ENCODE data around the gene ITGB5.

DNA sequence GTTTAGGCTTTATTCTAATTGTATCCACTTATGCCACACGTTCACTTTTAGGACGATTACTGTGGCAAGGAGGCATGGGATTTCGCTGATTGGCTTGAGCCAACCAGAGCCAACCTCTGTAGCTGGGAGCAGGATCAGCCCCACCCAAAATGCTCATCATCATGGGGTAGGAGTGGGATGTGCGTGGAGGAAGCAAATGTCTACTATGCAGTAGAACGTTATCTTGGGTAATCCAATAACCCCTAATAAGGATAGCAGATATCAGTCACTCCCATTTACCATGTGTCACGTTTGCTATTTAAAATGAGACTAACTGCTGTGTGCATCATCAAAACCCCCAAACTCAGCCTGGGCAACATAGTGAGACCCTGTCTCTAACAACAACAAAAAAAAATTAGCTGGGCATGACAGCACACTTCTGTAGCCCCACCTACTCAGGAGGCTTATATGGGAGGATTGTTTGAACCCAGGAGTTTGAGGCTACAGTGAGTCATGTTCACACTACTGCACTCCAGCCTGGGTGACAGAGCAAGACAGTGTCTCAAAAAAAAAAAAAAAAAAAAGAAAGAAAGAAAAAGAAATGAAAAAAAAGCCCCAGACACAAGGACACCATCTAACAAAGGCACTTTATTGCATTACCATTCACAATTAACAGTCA lies 17.8 kb upstream of the ITGB5 start:
- TF ChIP-seq, protein P1, sequence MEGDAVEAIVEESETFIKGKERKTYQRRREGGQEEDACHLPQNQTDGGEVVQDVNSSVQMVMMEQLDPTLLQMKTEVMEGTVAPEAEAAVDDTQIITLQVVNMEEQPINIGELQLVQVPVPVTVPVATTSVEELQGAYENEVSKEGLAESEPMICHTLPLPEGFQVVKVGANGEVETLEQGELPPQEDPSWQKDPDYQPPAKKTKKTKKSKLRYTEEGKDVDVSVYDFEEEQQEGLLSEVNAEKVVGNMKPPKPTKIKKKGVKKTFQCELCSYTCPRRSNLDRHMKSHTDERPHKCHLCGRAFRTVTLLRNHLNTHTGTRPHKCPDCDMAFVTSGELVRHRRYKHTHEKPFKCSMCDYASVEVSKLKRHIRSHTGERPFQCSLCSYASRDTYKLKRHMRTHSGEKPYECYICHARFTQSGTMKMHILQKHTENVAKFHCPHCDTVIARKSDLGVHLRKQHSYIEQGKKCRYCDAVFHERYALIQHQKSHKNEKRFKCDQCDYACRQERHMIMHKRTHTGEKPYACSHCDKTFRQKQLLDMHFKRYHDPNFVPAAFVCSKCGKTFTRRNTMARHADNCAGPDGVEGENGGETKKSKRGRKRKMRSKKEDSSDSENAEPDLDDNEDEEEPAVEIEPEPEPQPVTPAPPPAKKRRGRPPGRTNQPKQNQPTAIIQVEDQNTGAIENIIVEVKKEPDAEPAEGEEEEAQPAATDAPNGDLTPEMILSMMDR (IDR thresholded peaks at IDR 0.05), result no peak
- no peak for TF ChIP-seq POLR2A (IDR thresholded peaks at IDR 0.05)
- no peak for TF ChIP-seq POLR2AphosphoS5 (IDR thresholded peaks at IDR 0.05; ENCODE audit: insufficient read depth in 1 of 2, low read depth in 1 of 2)
